Stimulated activated CD4-positive, alpha-beta T cell treated with anti-CD3 and anti-CD28 coated beads, TNF-alpha, amount 100 ng/mL, for 48 hours (primary cell): Measurements from ENCODE around the gene METTL16.
"Not testable (repeated sequence)": the region's sequence is repeated elsewhere in the genome, so short reads cannot be mapped to it uniquely, and the experiment has no call there.

Source experiments
- DNase-seq, 3 donors: peaks; one replicate each; pipeline ENCODE4 v3.0.0-alpha.2; 2020; ENCODE audit warnings: low read depth in 3 of 3

The METTL16 gene

DNA sequence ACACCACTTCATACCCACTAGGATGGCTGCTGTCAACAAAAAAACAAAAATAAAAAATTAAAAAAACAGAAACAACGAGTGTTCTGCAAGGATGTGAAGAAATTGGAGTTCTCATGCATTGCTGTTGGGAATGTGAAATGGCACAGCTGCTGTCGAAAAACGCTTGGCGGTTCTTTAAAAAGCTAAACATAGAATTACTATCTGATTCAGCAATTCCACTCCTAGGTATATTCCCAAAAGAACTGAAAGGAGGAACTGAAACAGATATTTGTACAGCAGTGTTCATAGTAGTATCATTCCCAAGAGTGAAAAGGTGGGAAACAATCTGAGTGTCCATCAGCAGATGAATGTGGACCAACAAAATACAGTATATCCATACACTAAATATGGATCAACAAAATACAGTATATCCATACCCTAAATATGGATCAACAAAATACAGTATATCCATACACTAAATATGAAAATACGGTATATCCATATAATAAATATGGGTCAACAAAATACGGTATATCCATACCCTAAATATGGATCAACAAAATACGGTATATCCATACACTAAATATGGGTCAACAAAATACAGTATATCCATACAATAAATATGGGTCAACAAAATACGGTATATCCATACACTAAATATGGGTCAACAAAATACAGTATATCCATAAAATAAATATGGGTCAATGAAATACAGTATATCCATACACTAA, 8.7 kb downstream of the METTL16 start:
- no peak for DNase-seq

DNA sequence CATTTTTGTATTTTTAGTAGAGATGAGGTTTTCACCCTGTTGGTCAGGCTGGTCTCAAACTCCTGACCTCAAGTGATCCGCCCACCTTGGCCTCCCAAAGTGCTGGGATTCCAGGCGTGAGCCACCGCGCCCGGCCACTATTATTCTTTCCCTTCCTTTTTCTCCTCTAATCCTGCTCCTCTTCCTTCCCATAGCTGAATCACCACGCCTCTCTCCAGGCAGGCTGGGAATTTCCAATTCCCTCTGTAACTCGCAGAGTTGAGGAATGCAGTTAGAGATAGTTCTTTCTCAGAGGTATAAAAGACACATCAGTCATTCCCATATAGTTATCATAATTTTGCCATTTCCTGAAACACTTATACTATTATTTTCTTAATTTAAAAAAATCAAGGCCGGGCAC, 11.2 kb downstream of the METTL16 start:
- no peak for DNase-seq

DNA sequence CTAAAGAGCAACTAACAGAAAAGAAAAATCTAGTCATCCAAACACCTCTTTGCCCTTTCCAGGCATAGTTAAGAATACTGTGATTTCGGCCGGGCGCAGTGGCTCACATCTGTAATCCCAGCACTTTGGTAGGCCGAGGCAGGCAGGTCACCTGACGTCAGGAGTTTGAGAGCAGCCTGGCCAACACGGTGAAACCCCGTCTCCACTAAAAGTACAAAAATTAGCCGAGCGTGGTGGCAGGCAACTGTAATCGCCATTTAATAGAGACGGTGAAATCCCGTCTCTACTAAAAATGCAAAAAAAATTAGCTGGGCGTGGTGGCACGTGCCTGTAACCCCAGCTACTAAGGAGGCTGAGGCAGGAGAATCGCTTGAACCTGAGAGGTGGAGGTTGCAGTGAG, 22.4 kb downstream of the METTL16 start:
- not testable (repeated sequence) for DNase-seq

DNA sequence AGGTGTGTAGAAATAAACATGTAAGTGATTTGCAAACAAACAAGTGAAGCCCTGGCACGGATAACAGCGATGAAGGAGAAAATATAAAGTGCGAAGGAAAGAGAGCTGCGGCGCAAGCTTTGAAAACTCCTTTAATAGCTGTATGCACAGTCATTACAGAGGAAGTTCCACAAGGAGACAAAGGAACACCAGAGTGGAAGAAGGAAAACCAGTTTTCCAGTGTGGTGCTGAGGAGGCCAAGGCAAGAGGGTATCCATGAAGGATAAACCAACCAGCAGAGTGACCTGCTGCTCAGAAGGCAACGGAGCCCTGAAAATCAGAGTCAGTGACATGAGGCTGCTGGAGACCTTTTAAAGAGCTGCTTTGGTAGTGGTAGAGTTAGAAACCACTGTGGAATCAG, 24.4 kb downstream of the METTL16 start:
- no peak for DNase-seq

DNA sequence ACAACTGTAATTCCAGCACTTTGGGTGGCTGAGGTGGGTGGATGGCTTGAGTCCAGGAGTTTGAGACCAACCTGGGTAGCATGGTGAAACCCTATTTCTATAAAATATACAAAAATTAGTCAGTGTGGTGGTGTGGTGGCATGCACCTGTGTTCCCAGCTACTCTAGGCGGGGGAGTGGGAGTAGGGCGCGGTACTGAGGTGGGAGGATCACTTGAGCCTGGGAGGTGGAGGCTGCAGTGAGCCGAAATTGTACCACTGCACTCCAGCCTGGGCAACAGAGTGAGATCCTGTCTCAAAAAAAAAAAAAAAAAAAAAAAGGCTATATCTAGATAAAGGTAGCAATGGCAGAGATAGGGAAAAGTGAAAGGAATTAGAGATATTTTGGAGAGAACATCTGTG, 25.0 kb downstream of the METTL16 start:
- DNase-seq, result not testable (repeated sequence)

DNA sequence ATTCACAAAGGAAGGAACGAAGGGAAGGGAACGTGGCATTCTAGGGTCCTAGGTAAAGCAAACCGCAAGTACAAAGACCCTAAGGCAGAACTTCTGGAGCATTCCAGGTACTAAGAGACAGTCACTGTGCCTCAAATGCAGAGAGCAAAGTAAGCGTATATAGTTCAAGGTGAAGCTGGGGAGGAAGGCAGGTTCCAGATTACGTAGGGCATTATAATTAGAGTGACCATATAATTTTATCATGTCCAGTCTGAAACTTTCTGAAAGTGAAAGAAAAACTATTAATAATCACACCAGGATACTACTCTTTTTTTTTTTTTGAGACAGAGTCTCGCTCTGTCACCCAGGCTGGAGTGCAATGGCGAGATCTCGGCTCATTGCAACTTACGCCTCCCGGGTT, 25.7 kb downstream of the METTL16 start:
- no peak for DNase-seq

DNA sequence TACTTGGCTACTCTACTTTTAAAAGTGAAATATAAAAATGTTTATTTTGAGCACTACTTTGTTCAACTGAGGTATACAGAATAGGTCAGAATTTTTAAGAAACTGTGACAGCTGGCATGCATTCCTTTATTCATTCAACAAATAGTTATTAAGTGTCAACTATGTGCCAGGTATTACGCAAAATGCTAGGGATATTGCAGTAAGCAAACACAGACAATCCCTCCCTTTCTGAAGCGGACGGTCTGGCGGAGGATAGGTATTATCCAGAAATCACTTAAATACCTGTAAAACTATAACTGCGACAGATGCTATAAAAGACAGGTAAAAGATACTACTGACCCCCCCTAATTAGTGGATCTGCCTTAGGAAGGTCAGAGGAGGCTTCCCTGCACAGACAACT, 26.1 kb downstream of the METTL16 start:
- DNase-seq, result no peak

DNA sequence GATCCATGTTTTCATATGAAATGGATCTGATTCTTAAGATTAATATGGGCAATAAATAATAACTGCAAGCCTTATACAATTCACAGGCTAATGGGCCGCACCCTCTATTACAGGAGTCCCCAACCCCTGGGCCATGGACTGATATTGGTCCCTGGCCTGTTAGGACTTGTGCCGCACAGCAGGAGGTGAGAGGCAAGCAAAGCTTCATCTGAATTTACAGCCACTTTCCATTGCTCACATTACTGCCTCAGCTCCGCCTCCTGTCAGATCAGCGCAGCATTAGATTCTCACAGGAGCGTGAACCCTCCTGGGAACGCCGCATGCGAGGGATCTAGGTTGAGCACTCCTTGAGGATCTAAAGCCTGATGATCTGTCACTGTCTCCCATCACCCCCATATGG, 26.8 kb downstream of the METTL16 start:
- DNase-seq, result no peak

DNA sequence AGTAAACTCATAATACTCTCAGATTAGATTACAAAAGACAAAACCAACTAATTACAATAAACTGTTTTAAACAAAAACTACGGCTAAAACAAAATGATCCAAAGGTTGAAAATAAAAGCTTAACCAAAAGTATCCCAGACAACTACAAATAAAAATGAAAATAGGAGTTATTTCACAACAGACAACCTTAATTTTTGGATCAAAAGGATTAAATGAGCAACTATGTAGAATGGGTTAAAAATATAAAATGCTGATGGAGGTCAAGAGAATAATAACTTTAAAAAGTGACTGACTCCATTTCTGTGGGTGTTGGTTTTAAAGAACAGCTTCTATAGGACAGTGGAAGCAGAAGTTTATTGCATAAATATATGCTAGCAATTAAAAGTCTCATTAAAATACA, 28.6 kb downstream of the METTL16 start:
- DNase-seq, result no peak

DNA sequence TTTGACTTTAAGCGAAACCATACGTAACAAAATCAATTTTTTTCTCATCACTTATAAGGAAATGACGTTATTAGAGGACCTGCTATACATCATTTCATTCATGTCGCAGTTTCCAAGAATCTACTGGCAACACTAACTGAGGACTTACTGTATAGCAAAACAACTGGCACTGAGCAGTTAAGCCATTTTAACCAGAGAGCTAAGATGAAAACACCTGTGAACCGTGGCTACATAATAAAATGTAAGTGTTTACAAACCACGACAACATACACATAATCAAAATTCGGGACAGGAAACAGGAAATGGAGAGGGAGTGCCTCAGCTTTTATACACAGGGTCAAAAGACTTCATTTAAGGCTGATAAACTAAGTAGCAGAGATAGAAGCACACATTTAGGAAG, 29.5 kb downstream of the METTL16 start:
- DNase-seq, result no peak

DNA sequence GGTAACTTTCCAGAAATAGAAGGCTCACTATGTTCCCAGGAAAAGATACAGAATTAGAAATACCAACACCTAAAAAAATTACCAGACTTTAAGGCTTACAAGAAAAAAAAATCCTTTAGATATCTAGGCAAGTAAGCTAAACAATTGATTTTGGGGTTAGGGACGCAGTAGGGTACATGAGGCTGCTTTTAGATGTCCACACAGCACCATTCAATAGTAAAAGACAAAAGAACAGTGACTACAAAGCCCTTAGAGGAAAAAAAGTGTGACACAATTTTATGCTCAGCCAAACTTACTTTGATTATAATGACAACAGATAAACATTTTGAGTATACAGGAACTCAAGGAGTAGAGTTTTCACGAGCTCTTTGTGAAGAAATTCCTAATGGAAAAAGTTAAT, 29.9 kb downstream of the METTL16 start:
- no peak for DNase-seq

DNA sequence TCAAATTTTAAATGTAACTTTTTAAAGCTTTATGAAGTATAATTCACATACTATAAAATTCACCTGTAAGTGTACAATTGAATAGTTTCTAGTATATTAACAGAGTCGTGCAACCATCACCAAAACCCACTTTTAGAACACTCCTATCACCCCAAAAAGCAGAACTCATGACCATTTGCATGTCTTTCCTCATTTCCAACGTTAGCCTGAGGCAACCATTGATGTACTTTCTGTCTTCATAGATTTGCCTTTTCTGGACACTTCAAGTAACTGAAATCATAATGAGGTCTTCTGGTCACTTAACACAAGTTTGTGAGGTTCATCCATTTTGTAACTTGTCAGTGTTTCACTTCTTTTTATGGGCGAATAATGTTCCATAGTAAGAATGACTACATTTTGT, 33.2 kb downstream of the METTL16 start:
- DNase-seq, result no peak

DNA sequence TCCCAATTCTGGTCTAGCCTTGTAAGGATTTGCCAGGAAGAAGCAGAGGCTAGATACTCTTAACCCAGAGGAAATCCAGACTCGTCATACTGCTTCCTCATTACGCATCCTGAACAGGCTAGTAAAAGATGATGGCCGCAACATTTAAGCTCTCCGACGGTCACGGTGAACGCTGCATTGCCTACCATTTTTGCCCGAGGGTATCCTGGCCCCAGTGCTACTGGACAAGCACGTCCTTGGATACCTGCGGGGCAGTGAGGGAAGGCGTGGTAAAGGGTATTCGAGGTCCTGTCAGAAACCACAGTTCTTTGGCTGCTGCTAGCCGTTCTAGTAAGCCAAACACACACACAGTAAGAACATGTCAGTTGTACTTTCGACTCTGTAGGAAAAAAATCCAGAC, 36.6 kb downstream of the METTL16 start:
- DNase-seq, result no peak

DNA sequence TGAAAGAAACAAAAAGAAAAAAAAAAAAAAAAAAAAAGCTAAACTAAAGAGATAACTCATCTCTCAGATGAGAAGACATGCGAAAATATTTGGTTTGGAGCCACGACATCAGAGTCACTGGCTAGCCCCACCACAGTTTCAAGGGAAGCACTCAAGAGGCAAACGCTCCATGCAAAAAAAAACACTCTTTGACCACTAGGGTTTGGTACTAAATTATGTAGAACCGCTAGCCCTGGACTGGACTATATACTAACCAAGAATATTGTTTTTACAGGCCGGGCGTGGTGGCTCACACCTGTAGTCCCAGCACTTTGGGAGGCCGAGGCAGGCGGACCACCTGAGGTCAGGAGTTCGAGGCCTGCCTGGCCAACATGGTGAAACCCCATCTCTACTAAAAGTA, 37.3 kb downstream of the METTL16 start:
- DNase-seq, result no peak

DNA sequence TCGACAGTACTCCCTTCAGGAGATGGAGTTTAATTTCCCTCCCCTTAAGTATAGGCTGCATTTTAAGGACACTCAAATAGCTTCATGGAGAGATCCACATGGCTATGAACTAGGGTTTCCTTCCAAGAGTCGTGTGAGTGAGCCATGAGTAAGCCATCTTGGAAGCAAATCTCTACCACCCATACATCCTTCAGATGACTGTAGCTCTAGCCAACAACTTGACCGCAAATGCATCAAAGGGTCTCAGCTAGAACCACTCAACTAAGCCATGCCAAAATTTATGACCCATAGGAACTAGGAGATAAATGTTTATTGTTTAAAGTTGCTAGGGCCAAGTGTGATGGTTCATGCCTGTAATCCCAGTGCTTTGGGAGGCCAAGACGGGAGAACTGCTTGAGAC, 43.4 kb downstream of the METTL16 start:
- no peak for DNase-seq

DNA sequence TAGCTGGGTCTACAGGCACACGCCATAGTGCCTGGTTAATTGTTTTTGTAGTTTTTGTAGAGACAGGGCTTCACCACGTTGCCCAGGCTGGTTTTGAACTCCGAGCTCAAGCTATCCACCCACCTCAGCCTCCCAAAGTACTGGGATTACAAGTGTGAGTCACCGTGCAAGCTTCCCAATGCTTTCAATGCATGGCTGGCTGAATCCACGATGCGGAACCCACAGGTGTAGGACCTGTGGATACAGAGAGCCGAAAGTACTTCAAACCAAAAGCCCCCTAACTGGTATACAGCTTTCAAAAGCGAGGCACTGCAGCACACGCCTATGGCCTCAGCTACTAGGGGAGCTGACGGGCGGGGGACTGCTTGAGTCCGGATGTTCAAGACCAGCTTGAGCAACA, 44.8 kb downstream of the METTL16 start:
- DNase-seq, result no peak

DNA sequence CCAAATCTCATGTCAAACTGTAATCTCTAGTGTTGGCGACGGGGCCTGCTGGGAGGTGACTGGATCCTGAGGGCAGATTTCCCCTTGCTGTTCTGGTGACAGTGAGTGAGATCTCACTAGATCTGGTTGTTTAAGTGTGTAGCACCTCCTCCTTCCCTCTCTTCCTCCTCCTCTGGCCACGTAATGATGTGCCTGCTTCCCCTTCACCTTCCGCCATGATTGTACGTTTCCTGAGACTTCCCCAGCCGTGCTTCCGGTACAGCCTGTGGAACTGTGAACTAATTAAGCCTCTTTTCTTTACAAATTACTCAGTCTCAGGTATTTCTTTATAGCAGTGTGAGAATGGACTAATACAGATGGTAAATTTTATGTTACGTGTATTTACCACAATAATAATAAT, 49.2 kb downstream of the METTL16 start:
- DNase-seq, result no peak

DNA sequence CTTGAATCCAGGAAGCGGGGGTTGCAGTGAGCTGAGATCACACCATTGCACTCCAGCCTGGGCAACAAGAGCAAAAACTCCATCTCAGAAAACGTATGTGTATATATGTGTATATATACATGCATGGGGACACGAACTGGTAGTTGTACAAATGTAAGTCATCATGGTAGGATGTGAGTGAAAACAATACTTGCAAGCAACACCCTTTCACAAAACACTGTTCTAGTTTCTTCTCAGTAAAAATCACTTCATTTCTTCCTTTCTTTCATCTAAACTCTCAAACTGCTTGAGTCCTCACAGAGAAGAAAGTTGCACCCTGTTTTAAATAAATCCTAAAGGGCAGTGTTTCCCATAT, 51.8 kb downstream of the METTL16 start:
- DNase-seq, result no peak

DNA sequence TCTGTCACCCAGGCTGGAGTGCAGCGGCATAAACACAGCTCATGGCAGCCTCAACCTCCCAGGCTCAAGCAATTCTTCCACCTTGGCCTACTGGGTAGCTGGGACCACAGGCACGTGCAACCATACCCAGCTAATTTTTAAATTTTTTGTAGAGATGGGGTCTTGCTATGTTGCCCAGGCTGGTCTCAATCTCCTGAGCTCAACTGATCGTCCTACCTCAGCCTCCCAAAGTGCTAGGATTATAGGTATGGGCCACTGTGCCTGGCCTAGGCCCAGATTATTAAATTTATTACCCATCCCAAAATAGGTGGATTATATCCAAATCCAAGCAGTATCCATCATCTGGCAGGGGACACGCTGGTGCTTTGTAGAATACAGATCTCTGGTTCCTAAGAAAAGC, 53.8 kb downstream of the METTL16 start:
- no peak for DNase-seq

DNA sequence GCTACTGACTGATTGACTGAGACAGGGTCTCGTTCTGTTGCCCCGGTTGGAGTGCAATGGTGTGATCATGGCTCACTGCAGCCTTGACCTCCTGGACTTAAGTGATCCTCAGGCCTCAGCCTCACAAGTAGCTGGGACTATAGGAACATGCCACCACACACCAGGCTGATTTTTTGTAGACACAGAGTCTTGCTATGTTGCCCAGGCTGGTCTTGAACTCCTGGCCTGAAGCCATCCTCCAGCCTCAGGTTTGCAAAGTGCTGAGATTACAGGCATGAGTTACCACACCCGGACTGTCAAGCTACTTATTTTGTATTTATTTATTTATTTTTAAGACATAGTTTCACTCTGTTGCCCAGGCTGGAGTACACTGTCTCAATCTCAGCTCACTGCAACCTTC, 55.2 kb downstream of the METTL16 start:
- no peak for DNase-seq

DNA sequence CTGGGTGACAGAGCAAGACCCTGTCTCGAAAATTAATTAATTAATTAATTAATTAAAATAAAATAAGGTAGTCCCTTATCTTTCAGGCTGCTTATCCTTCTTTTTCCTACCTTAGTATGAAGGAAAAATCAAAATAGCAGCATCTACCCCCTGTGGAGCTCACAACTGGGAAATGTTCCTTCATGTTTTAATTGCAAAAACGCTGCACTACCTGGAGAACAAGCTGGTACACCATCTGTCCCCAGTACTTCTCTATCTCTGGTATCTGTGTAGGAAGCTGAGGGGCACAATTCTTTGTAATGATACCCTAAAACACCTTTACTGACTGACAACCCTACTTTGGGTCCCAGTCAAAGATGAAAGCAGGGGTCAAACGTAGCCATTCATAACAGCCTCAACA, 55.7 kb downstream of the METTL16 start:
- no peak for DNase-seq

DNA sequence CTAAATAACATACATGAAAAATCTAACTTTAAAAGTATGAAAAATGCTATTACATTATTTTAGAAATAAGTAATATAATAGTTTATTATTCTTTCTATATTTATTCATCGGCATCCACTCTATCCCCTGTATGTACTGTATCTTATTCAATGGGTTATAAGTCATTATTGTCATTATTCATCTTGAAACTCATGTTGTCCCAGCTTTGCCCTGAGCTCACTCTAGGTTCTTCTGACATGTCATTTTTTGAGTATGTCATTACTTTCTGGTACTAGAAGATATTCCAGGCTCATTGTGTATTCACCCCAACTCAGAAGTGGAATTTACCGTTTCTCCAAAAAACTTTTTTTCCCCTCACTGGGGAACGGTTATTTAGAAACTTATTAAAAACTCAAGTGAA, 57.8 kb downstream of the METTL16 start:
- DNase-seq, result no peak

DNA sequence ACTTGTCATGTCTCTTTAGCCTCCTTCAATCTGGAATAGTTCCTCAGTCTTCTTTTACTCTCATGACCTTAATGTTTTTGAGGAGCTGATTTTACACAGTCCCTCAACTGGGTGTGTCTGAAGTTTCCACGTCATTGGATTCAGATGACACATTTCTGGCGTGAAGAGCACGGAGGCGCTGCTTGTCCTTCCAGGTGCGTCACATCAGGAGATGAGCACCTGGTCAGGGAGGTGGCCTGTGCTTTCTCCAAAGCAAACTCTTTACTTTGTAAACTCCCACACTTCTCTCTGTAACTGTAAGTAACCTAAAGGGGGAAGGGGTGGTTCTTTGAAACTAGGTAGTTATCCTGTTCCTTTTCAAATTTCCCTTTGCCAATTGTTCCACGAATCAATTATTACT, 58.4 kb downstream of the METTL16 start:
- no peak for DNase-seq

DNA sequence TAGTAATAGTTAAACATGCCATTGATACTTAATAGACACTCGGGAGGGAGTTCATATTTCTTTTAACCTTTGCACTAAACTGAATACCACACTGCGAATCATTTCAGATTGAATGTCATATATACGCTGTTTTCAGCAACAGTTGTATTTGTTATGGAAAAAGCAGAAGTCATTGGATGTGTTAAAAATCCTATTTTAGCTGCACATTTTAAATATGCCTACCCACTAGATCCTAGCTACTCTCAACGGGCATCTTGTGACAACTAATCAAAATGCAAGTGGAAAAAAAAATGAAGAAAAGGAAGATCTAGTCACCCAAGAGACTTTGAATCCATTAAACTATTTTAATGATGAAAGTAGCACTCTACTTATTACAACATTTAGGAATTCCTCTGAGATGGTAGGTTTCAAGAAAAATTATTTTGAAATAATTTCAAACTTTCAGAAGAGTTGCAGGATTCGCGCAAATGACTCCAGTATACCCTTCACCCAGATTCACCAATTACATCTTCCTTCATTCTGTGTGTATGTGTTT, 59.4 kb downstream of the METTL16 start:
- DNase-seq, result no peak
